HG03139 (cell line): Measurements from ENCODE around the gene SDSL.

Source experiments
- ATAC-seq: cut with Tn5 transposase; IDR thresholded peaks from one replicate; pipeline ENCODE4 v1.9.1; 2021; ENCODE audit not compliant: unreplicated experiment

Gene SDSL

DNA sequence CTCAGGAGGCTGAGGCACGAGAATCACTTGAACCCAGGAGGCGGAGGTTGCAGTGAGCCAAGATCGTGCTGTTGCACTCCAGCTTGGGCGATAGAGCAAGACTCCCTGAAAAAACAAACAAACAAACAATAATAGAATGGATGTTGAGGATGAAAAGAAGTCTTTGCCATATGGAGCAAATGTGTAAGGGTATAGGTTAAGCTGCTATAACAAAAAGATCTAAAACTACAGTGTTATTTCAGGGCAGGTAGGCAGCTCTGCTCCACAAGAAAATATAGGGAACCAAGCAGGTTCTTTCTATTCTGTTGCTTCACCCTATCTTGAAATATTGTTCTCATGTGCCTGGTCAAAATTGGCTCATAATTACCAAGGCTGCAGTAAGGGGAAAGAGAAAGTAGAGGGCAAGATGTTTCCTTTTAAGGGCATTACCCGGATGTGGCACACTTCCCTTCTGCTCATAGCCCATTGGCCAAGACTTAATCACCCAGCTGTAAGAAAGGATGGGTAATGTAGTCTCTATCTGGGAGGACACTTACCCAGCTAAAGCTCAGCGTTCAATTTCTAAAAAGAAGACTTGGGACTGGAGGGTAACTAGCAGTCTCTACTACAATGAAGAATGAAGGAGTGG lies 23.5 kb downstream of the SDSL start:
- ATAC-seq, result no peak

DNA sequence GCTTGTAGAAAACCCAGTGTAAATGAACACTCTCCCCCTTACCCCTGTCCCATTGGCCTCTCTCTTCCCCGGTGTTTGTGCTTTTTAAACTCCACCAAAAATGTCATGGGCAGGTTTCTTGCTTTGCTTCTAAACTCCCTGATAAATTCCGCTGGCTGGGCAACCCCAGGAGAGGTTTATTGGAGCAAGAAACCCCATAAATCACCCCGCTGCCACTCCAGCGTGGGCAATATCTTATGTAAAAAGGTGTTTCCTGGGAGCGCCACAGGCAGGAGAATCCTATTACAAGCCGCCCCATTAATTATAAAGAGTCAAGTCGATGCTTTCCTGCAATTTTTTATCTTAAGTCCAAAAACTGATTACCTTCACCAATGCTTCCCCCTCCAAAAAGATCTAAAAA lies 26.7 kb downstream of the SDSL start:
- no peak for ATAC-seq

GRCh38 chr12:113449299-113449698 lies 27.1 kb downstream of the SDSL start:
- ATAC-seq, result no peak

DNA sequence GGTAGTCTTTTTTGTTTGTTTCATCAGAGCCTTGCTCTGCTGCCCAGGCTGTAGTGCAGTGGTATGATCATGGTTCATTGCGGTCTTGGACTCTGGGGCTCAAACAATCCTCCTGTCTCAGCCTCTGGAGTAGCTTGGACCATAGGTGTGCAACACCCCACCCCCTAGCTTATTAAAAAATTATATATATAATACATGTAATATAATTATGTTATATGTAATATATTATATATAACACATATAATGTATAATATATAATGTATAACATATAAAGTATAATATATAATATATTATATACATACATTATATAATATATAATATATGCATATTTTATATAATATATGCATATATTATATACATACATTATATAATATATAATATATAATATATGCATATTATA lies 27.7 kb downstream of the SDSL start:
- ATAC-seq, result no peak

DNA sequence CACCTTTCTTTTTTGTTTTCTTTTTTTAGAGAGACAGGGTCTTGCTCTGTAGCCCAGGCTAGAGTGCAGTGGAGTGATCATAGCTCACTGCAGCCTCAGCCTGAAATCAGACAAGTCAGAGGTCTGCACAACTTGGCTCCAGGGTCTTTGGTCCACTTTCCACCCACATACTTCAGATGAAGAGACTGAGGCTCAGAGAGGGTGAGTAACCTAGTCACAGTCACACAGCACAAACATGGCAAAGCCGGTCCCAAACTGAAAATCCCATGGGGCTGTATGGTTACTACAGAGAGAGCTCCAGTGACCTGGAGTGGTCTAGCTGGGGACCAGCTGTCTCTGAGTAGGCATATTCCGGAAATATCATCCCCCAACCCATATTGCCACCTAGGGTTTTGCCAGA lies 30.3 kb downstream of the SDSL start:
- ATAC-seq, result no peak

DNA sequence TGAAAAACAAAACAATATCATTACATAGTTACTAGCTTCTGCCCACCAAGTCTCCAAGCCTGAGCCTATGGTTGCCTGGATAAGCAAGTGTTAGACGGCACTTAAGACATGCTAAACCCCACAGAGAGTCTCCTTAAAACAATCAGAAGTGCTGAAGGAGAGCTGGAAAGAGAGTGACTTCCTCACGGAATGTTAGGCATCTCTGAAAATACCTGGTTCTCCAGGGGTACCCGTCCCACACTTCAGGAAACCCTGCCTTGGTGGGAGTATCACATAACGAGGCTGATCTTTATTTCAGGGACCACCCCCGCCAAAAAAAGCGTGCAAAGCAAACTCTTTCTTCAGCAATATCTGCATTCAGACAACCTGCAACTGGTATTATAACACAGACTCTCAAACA lies 31.1 kb downstream of the SDSL start:
- ATAC-seq, result no peak

GRCh38 chr12:113456199-113456598 lies 34.0 kb downstream of the SDSL start:
- ATAC-seq, result no peak

DNA sequence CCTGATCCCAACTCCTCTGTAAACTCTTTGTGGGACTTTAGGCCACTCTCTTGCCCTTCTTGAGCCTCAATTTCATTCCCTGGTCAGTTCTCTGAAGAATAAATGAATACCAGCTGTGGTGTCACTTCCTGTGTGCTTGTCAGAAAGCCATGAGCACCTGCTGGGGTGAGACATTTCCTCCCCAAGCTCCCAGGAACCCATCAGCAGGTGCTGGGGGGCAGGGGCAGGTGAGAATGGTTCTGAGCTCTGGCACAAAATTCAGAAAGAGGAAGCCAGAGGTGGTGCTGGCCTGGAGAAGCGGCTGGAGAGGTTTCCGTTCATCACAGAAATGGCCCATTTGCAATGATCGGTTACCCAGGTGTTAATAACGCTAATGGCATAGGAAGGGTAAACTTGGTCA lies 34.6 kb downstream of the SDSL start:
- no peak for ATAC-seq

DNA sequence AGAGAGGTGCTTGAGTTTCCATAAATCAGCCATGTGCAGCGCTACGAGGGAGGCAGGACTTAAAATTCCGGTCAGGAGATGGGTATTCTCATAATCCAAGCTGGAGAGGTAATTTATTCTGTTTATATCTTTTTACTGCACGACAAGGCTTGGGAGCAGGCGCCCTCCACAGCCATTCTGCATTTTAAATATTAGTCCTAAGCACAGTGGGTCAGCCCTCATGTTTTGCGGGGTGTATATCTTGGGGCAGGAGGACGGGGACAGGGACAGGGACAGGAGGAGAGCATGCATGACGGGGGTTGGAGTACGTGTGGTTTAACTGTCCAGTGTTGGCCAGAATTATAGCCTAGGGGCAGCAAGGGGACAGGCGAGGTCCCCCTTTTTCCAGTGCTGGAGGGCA lies 35.0 kb downstream of the SDSL start:
- ATAC-seq, result no peak

DNA sequence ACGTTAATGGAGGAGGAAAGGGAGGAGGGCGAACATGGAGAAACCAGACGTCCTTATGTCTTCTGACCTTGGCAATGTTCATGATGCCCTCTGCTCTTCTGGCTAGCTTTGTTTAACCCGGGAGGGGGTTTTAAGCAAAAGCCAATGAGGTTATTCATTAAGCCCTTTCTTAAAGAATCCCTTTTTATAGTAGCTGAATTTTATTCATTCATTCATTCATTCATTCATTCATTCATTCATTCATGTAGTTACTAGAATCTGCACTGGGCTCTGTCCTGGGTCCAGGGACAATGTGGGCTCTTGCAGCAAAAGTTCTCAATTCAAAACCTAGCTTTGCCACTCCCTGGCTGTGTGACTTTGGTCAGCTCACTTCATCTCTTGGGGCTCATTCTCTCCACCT lies 35.5 kb downstream of the SDSL start:
- no peak for ATAC-seq

DNA sequence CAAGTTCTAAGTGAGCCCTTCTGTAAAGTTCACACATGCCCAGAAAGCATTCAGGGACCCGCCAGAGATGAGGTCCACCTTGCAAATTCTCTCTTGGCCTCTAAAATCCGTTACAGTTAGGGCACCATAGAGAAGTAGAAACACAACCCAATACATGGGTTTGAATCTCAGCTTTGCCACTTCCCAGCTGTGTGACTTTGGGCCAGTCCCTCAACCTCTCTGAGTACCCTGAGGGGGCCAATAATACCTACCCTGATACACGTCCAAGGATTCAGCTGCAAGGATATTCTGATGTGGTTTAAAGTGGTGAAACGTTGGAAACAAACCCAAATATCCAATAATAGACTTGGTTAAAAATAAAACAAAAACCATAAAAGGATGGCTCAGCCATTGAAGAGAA lies 37.8 kb downstream of the SDSL start:
- ATAC-seq, result no peak

DNA sequence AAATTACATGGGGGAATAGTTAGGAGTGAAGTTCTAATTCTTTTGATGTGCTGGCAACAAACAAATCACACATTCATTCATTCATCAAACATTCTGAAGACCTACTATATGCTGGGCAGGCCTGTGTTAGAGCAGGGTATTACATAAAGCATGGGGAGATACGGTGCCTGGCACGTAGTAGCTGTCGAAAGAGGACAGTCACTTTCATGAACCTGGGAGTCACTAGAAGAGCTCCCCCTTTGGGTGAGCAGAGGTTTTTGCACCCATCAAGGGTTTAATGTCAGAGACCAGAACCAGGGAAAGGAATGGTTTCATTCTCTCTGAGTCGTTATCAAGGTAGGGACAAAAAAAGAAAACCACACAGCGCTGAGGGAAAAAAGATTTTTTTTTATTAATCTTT lies 39.5 kb downstream of the SDSL start:
- no peak for ATAC-seq

DNA sequence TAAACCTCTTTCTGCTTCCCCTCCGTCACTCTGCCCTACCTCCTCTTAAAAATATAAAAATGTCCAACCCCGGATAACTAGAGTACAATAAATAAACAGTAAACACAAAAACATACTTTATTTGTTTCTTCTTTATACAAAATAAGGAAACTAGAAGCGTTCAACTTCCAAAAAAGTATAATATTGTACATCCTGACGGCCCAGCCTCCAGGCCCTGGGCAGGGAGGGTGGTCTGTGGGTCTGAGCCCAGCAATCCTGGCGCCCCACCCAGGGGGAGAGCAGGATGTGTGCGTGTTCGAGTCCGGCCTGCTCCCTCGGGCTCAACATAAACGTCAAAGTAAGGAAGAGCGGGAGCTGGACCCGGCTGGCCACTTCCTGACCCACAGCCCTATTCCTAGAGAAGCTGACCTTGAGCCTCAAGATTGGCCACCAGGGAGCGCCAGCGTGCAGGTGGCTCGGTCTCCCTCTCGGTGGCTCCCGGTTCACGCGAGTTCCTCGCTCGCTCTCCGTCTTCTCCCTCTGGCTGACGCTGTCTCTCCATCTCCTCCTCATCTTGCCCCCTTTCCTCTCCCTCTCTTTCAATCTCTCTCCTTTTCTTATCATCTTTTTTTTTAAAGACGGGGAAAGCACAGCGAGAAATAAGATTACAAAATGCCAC lies 40.1 kb downstream of the SDSL start:
- ATAC-seq, result no peak

- ATAC-seq, result no peak
These were observed 41.0 kb downstream of the SDSL start for GRCh38 chr12:113462998-113463745.

GRCh38 chr12:113463746-113464451 lies 41.7 kb downstream of the SDSL start:
- ATAC-seq, result no peak

DNA sequence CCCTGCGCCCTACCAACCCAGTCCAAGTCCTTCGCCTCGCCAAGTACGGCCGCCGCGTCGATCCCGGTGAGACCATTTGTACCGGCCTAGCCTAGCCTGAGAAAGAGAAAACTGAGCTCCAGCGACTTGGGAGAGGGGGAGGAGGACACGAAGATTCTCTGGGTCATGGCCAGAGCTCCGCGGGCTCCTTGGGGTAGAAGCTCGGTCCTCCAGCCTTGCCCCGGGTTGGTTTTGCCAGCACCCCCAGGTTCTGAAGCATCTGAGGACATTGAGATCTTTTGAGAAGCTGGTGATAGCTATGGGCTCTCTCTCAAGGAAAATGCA lies 42.2 kb downstream of the SDSL start:
- no peak for ATAC-seq

- ATAC-seq, result no peak
These were observed 42.9 kb downstream of the SDSL start for GRCh38 chr12:113464852-113465719.

DNA sequence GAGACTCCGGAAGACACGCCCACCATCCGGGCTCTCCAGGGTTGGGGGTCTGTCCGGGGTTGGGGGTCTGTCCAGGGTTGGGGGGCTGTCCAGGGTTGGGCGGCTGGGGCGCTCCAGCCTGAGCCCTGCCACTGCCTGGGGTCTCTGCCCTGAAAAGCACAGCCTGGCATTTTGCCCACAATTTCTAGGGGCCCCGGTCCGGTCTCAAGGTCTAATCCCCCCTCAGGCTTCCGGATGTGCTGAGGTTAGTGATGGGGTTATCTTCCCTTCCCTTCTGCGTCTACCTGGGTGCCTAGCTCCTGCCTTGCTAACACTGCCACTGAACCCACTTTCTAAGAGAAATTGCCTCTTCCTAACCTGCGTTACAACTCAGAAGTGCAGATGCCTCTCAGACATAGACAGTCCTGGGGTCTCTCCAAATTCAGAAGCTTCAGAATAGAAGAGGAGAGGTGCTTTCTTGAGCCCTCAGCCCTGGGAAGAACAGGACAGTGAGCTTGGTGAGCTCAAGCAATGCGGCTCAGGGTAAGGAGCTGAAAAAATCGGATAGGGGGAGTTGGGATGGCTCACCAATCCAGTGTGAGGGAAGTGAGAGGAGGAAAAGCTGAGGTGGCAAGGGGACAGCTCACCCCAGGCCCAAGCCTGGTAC lies 43.8 kb downstream of the SDSL start:
- ATAC-seq, result no peak

- no peak for ATAC-seq
These were observed 44.4 kb downstream of the SDSL start for GRCh38 chr12:113466454-113467141.

- no peak for ATAC-seq
These were observed 44.9 kb downstream of the SDSL start for GRCh38 chr12:113467142-113467501.
